Superior temporal gyrus (tissue), 1 donor: ENCODE data around the gene PLEKHM2.

Experiments used
- DNase-seq: peaks from one replicate; pipeline ENCODE4 v3.0.0-alpha.2; 2016; ENCODE audit errors: extremely low spot score

PLEKHM2 gene

DNA sequence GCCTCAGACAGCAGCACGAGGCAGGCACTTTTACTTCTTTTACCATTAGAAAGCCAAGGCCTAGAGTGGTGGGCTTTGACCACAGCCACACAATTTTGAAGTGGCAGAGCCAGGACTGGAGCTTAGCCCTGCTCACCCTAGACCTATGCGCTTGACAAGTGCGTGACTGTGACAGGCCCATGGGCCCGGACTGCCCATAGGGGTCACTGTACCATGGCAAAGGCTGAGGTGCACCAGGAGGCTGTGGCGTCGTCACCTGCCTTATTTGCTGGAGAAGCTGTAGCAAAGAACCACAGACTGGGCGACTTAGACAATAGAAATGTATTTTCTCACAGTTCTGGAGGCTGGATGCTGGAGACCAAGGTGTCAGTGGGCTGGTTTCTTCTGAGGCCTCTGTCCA lies 55.6 kb downstream of the PLEKHM2 start:
- DNase-seq, result no peak

DNA sequence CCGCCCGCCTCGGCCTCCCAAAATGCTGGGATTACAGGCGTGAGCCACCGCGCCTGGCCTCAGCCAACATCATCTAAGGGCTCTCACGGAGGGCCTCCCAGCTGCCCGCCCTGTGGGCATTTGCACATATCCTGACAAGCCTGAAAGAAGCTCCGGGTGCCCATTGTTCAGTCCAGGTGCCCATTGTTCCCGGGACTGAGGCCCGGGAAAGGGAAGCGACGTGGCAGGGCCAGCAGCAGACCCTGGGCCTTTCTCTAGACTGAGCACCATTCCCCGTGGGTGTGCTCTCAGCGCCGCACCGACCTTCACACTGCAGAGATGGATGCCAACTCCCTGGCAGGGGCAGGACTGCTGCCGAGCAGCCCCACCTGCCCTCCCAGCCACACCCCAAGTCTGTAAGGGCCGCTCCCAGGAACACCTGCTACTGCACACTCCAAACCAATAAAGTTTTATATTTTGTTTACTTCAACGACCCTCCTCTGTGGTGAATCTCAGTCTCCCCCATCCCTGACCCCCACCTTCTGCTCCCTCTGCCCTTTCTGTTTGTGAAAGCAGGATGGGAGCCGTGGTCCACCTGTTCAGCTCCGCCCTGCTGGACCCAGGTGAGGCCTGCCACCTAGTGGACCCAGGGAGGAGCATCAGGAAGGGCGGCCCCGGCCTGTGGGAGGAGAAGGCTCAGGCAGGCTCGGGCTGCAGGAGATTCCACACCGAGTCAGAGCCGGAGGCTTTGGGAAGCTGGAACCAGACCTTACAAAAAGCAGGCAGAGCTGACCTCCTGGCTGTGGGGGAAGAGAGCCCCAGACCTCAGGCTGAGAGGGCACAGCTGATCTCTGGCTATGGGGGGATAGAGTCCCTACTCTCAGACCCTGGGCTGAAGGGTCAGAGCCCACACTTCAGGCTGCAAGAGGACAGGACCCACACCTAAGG lies 57.1 kb downstream of the PLEKHM2 start:
- peak; percentile 68 for DNase-seq

DNA sequence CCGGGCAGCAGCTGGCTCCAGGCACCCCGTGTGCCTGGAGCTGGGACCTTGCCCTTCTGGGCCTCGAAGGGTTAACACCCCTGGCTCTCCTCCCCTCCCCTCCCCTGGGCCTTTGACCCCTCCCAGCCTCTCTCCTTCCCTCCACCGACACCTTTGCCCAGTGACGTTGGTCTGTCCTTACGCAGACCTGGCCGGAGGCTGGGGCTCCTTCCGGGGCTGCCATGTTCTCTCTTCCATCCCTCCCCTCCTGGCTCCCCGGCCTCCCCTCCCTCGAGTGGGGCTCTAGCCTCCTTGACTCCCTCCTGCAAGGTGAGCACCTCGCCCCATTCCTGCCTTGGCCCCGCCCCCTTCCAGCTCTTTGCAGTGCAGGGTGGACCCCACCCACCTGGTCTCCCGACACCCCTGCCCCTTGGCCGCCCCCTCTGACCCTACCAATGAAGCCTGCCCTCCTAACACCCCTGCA lies 58.2 kb downstream of the PLEKHM2 start, which contains the start of gene TMEM82:
TSS of gene TMEM82 (plus strand) at position 161 of the 463 bp plus-strand sequence. CDS start at position 222, 61 bp downstream.
- no peak for DNase-seq

DNA sequence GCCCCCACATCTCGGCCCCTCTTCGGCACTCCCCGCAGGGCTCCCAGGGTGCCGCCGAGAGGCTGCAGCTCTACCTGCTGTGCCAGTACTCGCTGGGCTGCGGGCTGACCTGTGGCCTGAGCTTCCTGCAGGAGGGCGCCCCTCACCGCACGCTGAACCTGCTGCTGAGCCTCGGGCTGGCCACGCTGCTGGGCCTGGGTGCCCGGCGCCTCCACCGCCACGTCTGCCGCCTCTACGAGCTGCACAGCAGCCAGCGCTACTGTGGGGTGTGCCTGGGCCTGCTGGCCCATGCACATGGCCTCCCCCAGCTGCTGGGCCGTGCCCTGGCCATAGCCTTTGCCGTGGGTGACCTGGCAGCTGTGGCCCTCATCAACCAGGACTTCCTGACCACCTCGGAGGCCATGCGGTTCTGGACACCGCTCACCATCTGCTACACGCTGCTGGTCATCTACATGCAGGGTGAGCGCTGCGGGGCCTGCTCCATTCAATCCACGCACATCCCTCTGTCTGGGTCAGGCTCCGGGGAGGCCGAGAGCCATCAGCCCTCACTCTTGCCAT lies 60.1 kb downstream of the PLEKHM2 start:
- DNase-seq, result no peak

DNA sequence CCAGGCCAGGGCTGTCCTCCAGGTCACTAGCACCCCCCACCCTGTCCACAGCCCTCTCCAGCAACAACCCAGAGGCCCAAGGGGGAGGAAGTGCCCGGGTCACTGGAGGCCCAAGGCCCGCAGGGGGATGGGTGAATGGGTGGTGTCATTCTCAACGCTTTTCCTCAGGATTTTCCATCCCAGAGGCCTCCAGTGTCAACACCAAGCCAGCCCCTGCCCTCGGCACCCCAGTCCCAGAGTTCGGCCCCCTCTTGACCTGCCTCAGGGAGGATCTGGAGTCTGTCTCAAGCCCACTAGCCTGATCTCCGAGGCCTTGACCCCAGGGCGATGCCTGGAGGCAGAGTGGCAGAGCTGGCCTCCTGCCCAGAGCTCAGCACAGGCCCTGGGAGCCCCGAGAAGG lies 63.3 kb downstream of the PLEKHM2 start:
- DNase-seq, result no peak

DNA sequence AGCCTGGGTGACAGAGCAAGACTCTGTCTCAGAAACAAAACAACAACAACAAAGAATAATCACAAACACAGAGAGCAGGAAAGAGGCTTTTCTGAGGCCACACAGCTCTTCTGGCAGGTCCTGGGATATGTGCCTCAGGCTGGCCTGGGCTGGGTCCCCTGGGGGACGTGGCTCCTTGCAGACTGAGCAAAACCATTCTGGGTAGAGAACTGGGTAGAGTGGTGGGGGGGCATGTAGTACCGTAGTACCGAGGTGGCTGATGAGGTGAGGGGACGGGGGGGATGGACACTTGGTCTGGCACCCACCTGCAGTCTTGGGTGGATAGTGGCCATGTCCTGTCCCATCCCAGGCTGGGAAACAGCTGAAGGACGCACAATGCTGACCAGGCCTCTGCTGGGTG lies 64.1 kb downstream of the PLEKHM2 start:
- DNase-seq, result no peak

DNA sequence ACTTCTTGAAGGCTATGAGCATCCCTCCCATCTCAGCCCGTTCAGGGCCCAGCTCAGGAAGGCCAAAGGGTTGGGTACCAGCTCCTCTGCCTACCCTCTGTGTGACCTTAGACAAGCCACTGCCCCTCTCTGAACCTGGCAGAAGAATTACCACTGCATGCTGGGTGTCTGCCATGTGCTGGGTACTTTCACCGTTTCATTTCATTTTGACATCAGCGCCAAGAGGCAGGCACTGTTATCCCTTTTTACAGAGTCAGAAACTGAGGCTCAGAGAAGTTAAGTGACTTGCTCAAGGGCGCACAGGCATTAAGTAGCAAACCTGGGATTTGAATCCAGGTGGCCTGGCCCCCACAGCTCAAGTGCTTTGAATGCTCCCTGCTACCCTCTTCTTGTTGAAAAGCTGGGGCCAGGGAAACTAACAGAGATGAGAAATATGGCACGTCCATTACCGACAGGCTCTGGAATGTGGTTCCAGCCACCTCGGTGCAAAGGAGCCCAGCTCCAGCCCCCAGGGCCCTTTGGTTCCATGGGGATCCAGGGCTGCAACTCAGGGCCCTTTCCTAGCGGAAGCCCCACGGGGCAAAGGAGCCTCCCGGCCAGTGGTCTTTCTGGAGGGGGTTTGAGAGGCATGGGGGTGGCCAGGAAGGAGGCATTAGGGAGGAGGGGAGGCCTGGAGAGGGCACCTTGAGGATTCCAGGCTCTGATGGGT lies 64.7 kb downstream of the PLEKHM2 start:
- DNase-seq, result no peak

DNA sequence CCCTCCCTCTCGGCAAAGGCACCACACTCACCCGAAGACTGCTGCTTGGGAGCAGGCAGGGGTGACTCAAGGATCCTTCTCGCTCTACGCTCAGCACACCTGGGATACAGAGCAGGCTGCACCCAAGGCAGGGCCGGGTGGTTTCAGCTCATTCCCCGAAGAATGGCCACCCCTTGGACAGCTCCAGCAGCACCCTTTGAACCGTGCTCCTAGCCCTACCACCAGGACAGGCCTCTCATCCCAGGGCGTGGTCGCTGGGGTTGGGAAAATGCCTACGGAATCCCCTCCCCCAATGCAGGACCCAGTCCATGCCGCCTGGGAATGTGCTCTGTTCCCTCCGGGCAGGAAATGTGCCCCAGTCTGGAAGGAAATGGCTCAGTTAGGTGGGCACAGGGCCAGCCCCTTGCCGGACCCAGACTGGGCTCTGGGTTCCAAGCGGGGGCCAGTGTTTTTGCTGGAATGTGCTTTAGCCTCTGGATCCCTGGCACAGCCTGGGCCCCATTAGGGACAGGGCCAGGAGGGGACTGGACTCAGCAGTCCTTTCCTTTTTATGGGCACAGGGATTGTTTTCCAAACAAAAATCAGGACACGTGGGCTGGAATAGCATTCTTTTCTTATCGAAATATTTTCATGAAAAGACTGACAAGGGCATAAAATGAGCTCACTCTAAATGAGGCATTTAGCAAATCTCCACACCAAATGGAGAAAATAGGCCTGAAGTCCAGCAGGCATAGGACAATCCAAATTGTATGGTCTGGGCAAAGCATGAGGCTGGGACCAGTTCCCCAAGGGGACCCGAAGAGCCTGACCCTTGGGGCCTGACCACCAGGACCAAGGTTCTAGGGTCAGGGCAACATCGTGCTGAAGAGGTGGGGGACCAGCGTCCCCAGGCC lies 65.5 kb downstream of the PLEKHM2 start:
- DNase-seq, result no peak

DNA sequence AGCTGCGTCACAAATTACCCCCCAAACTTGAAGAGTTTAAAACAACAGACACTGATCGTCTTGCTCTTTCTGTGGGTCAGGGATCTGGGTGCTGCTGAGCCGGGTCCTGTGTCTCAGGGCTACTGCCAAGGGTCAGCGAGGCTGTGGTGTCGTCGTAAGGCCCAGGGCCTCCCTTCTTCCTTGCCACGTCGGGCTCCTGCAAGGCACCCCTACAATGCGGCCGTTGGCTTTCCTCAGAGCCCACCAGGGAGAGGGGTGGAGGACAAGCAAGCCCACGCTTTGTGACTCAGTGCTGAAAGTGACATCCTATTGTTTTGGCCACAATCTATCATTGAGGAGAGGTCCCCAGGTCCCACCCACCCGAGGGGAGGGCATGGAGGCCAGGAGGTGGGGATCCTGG lies 66.8 kb downstream of the PLEKHM2 start:
- no peak for DNase-seq

DNA sequence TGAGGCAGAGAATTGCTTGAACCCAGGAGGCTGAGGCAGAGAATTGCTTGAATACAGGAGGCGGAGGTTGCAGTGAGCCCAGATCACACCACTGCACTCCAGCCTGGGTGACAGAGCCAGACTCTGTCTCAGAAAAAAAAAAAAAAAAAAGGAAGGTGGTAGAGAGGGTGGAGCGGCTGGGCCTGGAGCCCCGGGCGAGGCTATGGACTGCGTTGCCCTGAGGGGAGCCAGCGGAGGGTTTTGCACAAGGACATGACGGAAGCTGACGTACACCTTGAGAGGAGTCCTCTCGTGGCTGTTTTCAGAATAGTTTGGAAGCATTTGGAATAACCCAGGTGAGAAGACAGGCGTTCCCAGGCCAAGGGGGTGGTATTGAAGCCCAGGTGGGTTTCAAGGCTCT lies 67.6 kb downstream of the PLEKHM2 start:
- DNase-seq, result no peak

DNA sequence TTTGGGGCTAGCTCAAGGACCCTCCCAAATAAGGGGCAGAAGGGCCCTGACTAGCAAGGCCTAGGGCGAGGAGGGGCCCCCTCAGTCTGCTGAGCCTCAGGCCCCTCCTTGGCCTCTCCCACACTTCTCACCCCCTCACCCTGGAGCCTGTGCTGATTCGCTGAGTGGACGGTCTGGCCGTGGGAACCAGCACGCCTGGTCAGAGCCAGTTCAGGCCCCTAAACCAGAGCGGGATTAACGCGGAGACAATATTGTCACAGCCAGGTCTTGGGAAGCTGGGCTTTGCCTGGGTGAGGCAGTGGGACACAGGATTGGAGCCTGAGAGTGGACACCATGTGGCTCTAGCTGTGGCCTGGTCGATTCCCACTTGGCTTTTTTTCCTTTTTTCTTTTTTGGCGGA lies 69.7 kb downstream of the PLEKHM2 start:
- no peak for DNase-seq

DNA sequence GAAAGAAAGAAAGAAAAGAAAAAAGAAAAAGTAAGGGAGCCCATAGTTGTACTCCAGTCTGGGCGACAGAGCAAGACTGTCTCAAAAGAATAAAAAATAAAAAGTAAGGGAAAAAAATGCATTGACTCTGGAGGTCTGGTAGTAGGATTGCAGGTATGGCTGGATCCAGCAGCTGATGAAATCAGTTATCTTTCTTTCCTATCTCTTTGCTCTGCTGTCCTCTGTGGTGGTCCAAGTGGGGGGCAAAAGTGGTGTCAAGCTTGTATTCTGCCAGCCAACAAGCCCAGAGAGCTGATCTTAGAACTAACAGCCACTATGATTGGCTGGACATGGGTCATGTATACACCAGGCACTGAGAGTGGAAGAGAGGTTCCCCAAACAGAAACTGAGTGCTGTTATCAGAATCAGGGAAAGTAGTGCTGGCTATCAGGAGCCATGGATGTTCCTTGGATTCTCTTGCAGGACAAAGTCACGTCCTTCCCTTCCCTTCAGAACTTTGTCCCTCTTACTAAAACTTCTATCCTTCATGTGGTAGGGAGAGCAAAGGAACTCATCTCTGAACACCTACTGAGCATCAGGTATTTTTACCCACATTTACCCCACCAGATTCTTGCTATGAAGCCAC lies 71.0 kb downstream of the PLEKHM2 start:
- no peak for DNase-seq

DNA sequence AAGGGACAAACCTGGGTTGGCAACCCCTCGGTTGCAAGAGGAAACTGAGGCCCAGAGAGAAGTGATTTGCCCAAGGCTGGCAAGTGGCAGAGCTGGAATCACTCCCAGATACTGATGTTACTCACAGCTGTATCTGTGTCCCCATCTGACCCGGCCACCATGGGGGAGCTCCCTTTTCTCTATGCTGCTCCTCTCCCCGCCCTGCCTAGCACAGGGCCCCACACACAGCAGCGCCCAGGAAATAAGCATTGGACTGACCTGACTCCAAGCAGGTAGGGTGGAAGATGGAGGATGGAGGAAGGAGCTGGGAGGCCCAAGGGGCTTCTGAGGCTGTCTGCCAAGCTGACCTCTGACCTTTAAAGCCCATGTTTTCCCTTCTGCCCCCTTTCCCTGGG lies 71.5 kb downstream of the PLEKHM2 start:
- no peak for DNase-seq

DNA sequence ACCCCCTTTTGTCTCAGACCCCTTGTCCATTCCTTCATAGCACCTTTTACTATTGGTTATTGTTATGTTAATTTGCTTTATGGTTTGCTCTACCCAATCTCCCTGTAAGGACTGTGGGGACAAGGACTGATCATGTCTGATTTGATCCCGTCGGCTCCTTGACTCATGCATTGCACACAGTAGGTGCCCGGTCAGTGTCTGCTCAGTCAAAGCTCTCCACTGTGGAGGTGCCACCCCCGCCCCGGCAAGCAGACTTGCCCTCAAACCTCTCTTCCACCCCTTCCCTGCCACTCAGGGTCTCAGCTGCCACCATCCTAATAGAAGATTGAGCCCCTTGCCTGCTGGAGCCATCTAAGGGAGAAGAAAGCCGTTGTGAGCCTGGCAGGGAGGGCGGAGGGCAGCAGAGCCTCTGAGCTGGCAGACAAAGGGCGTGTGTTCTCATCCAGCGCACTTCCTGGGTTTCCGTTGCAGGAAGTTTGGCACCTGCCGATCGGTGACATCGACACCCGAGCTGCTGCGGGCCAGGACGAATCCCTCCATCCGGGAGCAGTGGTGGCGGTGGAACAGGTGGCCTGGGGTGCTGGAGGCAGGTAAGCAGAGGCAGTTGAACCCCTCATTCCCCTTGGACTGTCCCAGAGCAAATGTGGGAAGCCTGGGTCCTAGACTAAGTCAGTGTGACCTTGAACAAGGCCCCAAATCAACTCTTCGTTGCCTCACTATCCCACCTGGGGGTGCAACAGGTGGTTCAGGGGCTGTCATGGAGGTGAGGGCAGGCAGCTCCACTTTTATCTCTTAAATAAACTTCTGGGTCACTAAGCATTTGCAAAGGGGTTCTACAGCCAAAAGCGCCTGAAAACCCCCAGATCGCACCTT lies 72.3 kb downstream of the PLEKHM2 start:
- no peak for DNase-seq

DNA sequence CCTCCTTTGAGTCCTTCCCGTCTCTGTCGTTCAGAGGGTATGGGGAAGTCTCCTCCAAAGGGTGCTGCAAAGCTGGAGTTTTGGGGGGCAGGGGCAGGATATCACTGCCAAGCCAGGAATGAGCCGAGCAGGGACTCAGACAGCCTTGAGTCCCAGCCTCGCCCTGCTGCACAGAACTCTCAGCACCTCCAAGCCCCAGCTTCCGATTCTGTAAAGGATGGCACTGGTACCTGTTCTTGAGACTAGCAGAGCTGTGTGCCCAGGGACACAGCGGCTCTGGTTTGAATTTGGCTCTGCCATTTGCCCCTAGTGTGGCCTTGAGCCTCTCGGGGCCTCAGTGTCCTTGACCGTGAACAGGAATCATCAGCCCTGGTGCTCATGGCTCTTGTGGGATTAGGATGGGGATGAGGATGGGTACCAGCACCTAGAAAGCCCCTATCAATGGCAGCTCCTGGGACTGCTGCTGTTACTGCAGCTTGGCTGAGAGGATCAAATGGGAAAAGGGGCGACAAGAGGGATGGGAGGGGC lies 73.0 kb downstream of the PLEKHM2 start:
- DNase-seq, result no peak

DNA sequence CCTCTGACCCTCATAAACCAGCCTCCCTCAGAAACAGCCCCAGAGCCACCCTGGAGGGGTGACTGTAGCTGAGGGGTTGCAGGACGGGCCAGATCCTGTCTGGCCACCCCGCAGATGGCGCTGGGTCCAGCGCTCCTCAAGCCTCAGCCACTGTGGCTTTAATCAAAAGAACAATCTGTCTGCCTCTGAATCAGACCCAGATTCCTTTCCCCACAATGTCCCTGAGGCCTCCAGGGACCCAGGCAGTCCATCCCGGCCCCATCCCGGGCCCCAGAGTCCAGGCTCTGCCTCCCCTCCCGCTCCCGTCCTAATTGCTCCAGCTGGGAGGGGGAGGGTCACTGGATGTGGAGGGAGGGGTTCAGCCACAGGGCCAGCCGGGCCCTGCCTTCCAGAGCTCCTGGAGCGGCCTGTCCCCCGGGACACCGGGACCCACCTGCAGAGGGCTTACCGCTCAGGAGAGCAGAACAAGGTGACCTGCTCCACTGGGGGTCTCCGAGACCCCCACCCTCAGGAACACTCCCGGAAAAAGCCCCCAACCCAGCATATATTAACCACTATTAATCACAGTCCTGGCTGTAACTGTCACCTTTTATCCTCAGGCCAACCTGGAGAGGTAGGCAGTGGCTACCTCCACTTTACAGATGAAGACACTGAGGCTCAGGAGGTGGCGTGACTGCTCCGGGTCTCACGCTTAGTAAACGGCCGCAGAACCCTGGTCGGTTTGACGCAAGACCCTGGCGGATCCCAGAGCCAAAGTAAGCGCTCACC lies 73.6 kb downstream of the PLEKHM2 start:
- DNase-seq, result no peak

DNA sequence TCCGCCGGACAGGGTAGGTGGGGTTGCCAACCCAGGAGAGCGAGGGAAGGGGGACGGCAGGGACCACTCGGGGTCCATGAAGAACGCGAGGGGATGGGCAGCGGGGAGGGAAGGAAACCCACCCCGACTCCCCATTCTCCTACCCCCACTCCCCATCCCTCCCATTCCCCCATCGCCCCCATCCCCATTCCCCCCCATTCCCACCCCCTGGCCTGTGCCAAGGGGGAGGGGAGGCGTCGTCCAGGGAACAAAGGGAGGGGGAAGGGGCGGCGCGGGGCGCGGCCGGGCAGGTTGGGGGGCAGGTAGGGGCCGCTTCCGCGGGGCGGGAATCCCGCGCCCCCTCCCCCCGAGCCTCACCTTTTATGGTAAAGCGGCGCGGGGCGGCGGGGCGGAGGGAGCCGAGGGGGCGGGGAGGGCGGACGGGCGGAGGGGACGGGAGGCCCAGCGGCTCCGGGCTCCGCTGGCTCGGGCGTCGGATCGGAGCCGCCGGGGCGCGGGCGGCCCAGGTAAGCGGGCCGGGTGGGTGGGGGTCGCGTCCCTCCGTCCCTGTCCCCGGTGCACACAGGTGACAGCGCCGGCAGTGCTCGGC lies 74.3 kb downstream of the PLEKHM2 start, which contains the start of gene FBLIM1:
TSS of gene FBLIM1 (plus strand) at position 453 of the 589 bp plus-strand sequence. CDS start 6,189 bp downstream, outside the sequence.
- no peak for DNase-seq

DNA sequence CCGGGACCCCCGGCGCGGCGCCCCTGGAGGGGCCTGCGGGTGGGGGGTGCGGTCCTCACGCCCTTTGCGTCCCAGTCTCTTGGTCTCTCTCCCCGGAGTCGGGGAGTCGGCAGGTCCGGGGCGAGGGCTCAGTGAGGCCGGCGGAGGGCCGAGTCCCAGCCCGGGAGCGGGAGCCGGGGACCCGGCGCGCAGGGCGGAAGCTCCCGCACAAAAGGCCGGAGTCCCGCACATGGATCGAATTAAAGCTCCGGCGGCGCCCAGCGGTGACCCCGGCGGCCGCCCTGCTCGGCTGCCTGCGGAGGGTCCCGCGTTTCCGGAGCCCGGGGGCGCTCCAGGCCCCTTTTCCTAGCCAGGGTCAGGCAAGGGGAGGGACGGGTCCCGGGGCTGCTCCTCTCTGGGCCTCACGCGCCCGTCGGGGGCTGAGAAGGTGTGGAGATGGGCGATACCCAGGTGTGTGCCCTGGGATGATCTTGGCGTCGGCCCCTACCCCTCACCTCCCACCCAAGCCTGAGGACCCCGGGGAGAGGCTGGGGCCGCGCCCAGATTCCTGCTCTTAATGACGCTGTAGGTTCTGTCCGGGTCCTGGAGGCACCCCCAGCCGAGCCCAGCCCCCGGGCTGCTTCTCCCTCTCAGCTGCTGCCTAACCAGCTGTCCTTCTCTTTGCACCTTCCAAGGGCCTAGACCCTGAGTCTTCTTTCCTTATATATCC lies 75.0 kb downstream of the PLEKHM2 start:
- no peak for DNase-seq
